ENCODE data around the gene ADD2. TPM values are rescaled to one million over a fixed set of nuclear protein-coding genes. Genes with fewer than 3 reads are reported as not detected.

Gene ADD2
- total RNA-seq, 1 experiment from 2014 or later = 4.4 TPM

DNA sequence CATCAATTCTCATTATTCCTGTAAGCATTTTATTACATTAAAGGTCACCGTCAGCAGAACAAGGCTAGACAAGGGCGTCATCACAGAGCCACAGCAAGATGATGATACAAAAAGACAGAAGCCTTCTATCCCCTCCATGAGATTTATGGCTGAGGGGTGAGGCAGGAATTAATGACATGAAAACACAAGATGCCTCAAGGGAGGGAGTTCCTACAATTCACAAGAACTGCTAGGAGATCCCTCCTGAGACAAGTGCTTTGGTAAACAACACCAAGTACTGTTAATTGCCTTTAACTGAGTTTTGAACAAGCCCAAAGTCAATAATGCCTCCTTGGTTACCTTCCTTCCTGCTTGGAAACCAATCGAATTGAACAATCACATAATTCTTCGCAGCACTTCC, 14.1 kb downstream of the ADD2 start:
- ChIA-PET POLR2A (ENCODE audit: unreplicated experiment) (no interaction called here), CTCF (no interaction called here)
- Histone ChIP-seq H3K4me3 (ENCODE audit: low read length) (no peak overlapping the region), H3K36me3 (ENCODE audit: low read depth, low read length) (no peaks in the 10 kb centered on the region), H3K9ac (ENCODE audit: low read length) (no peak overlapping the region), H4K20me1 (ENCODE audit: low read length) (no peaks in the 10 kb centered on the region), H3K9me2 (replicated peaks; ENCODE audit: low read length) (no peaks in the 10 kb centered on the region), H3K4me2 (ENCODE audit: low read length) (no peak overlapping the region), H2AFZ (ENCODE audit: low read length) (no peak overlapping the region), H3K27ac (ENCODE audit: low read length) (no peak overlapping the region), H3K79me2 (ENCODE audit: low read length) (no peaks in the 10 kb centered on the region), H3K27me3 (ENCODE audit: low read length) (peaks cover 86% of the 10 kb centered on the region), H3K4me1 (ENCODE audit: insufficient read depth, low read length) (no peaks in the 10 kb centered on the region), H3F3A (ENCODE audit: low read length, unreplicated experiment) (no peaks in the 10 kb centered on the region), H3K9me3 (ENCODE audit: low read length) (no peaks in the 10 kb centered on the region)
- no peak for TF ChIP-seq EZH2 (IDR thresholded peaks at IDR 0.05; ENCODE audit: low read length, unreplicated experiment)
- TF ChIP-seq EZH2phosphoT487 (IDR thresholded peaks at IDR 0.05; ENCODE audit: borderline replicate concordance, low read length) = no peak
- TF ChIP-seq, protein P1, sequence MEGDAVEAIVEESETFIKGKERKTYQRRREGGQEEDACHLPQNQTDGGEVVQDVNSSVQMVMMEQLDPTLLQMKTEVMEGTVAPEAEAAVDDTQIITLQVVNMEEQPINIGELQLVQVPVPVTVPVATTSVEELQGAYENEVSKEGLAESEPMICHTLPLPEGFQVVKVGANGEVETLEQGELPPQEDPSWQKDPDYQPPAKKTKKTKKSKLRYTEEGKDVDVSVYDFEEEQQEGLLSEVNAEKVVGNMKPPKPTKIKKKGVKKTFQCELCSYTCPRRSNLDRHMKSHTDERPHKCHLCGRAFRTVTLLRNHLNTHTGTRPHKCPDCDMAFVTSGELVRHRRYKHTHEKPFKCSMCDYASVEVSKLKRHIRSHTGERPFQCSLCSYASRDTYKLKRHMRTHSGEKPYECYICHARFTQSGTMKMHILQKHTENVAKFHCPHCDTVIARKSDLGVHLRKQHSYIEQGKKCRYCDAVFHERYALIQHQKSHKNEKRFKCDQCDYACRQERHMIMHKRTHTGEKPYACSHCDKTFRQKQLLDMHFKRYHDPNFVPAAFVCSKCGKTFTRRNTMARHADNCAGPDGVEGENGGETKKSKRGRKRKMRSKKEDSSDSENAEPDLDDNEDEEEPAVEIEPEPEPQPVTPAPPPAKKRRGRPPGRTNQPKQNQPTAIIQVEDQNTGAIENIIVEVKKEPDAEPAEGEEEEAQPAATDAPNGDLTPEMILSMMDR (conservative IDR thresholded peaks at IDR 0.05; ENCODE audit: low read depth, low read length) = no peak
- intact Hi-C loops (cut with micrococcal nuclease) = no loop called here
- ATAC-seq = no peak
- DNase-seq = no peak
- BruUV-seq (replicated peaks) = no TSS peak

DNA sequence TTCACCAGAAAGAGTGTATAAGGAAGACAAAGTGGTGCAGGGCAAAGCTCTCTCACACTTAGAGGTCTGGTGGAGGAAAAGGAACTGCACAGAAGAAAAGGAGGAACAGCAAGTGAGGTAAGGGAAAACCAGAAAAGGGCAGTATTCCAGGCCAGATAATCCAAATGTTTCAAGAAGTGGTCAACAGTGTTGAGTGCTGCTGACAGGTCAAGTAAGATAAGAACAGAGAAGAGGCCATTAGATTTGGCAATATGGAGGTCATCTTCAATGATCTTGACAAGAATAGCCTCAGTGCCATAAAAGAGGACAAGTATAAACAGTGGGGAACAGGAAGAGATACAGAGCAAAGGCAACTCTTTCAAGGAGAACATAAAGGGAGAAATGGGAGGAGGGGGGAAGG, 15.0 kb downstream of the ADD2 start:
- CTCF ChIA-PET = no interaction called here
- Histone ChIP-seq H3K4me3 (ENCODE audit: low read length) (no peak overlapping the region), H3K79me2 (ENCODE audit: low read length) (no peaks in the 10 kb centered on the region), H3K27me3 (ENCODE audit: low read length) (peaks cover 89% of the 10 kb centered on the region), H4K20me1 (ENCODE audit: low read length) (no peaks in the 10 kb centered on the region), H3K9me3 (ENCODE audit: low read length) (no peaks in the 10 kb centered on the region), H3K9ac (ENCODE audit: low read length) (no peak overlapping the region), H3F3A (ENCODE audit: low read length, unreplicated experiment) (no peaks in the 10 kb centered on the region), H2AFZ (ENCODE audit: low read length) (no peak overlapping the region), H3K36me3 (ENCODE audit: low read depth, low read length) (no peaks in the 10 kb centered on the region), H3K27ac (ENCODE audit: low read length) (no peak overlapping the region), H3K9me2 (replicated peaks; ENCODE audit: low read length) (no peaks in the 10 kb centered on the region), H3K4me2 (ENCODE audit: low read length) (no peak overlapping the region), H3K4me1 (ENCODE audit: insufficient read depth, low read length) (no peaks in the 10 kb centered on the region)
- DNase-seq = no peak
- intact Hi-C loops (cut with micrococcal nuclease) = no loop called here
- ATAC-seq = no peak
- POLR2A ChIA-PET (ENCODE audit: unreplicated experiment) = no interaction called here
- TF ChIP-seq EZH2 (IDR thresholded peaks at IDR 0.05; ENCODE audit: low read length, unreplicated experiment) = no peak
- TF ChIP-seq, protein P1 (conservative IDR thresholded peaks at IDR 0.05; ENCODE audit: low read depth, low read length) = no peak
- no peak for TF ChIP-seq EZH2phosphoT487 (IDR thresholded peaks at IDR 0.05; ENCODE audit: borderline replicate concordance, low read length)
- BruUV-seq (replicated peaks) = no TSS peak

DNA sequence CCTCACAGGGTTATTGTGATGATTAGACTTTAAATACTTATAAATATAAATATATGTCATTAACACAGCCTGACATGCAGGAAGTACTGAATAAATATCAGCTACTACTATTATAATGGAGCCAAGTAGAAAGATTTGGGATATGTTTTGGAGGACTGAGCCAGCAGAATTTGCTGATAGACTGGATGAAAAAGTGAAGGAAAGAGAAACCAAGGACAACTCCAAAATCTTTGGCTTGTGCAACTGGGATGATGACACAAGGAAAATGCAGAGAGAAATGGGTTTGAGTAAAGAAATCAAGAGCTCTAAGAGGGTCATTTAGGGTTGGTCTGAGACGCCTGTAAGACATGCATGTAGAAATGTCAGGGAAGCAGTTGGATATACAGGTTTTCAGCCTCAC, 15.6 kb downstream of the ADD2 start:
- ChIA-PET POLR2A (ENCODE audit: unreplicated experiment) (no interaction called here), CTCF (no interaction called here)
- Histone ChIP-seq H3K36me3 (ENCODE audit: low read depth, low read length) (no peaks in the 10 kb centered on the region), H3K9me2 (replicated peaks; ENCODE audit: low read length) (no peaks in the 10 kb centered on the region), H4K20me1 (ENCODE audit: low read length) (no peaks in the 10 kb centered on the region), H3K27ac (ENCODE audit: low read length) (no peak overlapping the region), H3F3A (ENCODE audit: low read length, unreplicated experiment) (no peaks in the 10 kb centered on the region), H2AFZ (ENCODE audit: low read length) (no peak overlapping the region), H3K9me3 (ENCODE audit: low read length) (no peaks in the 10 kb centered on the region), H3K4me2 (ENCODE audit: low read length) (no peak overlapping the region), H3K9ac (ENCODE audit: low read length) (no peak overlapping the region), H3K27me3 (ENCODE audit: low read length) (peaks cover 83% of the 10 kb centered on the region), H3K4me3 (ENCODE audit: low read length) (no peak overlapping the region), H3K79me2 (ENCODE audit: low read length) (no peaks in the 10 kb centered on the region), H3K4me1 (ENCODE audit: insufficient read depth, low read length) (no peaks in the 10 kb centered on the region)
- no peak for TF ChIP-seq EZH2phosphoT487 (IDR thresholded peaks at IDR 0.05; ENCODE audit: borderline replicate concordance, low read length)
- TF ChIP-seq EZH2 (IDR thresholded peaks at IDR 0.05; ENCODE audit: low read length, unreplicated experiment) = no peak
- TF ChIP-seq, protein P1 (conservative IDR thresholded peaks at IDR 0.05; ENCODE audit: low read depth, low read length) = no peak
- intact Hi-C loops (cut with micrococcal nuclease) = no loop called here
- BruUV-seq (replicated peaks) = no TSS peak
- no peak for DNase-seq
- no peak for ATAC-seq

Measured in PC-3 (cell line).